ENCODE data around the gene ITPKA. TPM values are rescaled to one million over a fixed set of nuclear protein-coding genes. Genes with fewer than 3 reads are reported as not detected.

Gene ITPKA
- total and polyA plus RNA-seq, 2 of the 13 experiments (the other 11 are each of a cell fraction or from before 2014, with no cell fraction given): 13.2 to 41.3 TPM

GRCh38 chr15:41495736-41496599 is 2.3 kb downstream of the ITPKA start (continued):
- no peak for TF ChIP-seq RFX3 (CRISPR knock-in tag; IDR thresholded peaks at IDR 0.05)
- TF ChIP-seq SMAD1 (CRISPR knock-in tag; IDR thresholded peaks at IDR 0.05; ENCODE audit: borderline replicate concordance, low read depth): no peak
- TF ChIP-seq RBM39 (IDR thresholded peaks at IDR 0.05; ENCODE audit: low read depth, low read length, poor library complexity, severe bottlenecking): peak; percentile 68
- TF ChIP-seq ADNP (CRISPR knock-in tag; IDR thresholded peaks at IDR 0.05): peak; percentile 42; the same call in 1 of the 2 replicates
- TF ChIP-seq PAF1 (CRISPR knock-in tag; IDR thresholded peaks at IDR 0.05): no peak
- peak; percentile 77; the same call in 1 of the 2 replicates for TF ChIP-seq HOXD1 (CRISPR knock-in tag; IDR thresholded peaks at IDR 0.05)
- TF ChIP-seq RERE (CRISPR knock-in tag; IDR thresholded peaks at IDR 0.05; ENCODE audit: low read depth): no peak
- no peak for TF ChIP-seq ZNF674 (CRISPR knock-in tag; IDR thresholded peaks at IDR 0.05; ENCODE audit: low read depth)
- TF ChIP-seq ZNF510 (CRISPR knock-in tag; IDR thresholded peaks at IDR 0.05; ENCODE audit: low read depth): no peak
- peak; percentile 83 for TF ChIP-seq ZNF501 (CRISPR knock-in tag; IDR thresholded peaks at IDR 0.05)
- 0 out of 2 replicates have a peak, but pooled peaks have one; percentile 47 for TF ChIP-seq ZNF343 (CRISPR knock-in tag; IDR thresholded peaks at IDR 0.05)
- TF ChIP-seq TFDP2 (CRISPR knock-in tag; IDR thresholded peaks at IDR 0.05): peak; percentile 79
- TF ChIP-seq ZNF335 (CRISPR knock-in tag; IDR thresholded peaks at IDR 0.05): peak; percentile 66; the same call in 1 of the 2 replicates
- TF ChIP-seq TEF (CRISPR knock-in tag; IDR thresholded peaks at IDR 0.05): no peak
- TF ChIP-seq ZNF3 (CRISPR knock-in tag; IDR thresholded peaks at IDR 0.05): no peak
- no peak; the same call in 1 of the 2 replicates for TF ChIP-seq BRF2 (CRISPR knock-in tag; IDR thresholded peaks at IDR 0.05)
- TF ChIP-seq NFYB (CRISPR knock-in tag; IDR thresholded peaks at IDR 0.05): no peak
- TF ChIP-seq ZNF713 (CRISPR knock-in tag; IDR thresholded peaks at IDR 0.05): 0 out of 2 replicates have a peak, but pooled peaks have one; percentile 53
- TF ChIP-seq YY1 (IDR thresholded peaks at IDR 0.05; ENCODE audit: insufficient read depth, insufficient replicate concordance, low read depth, low read length): peak; percentile 53
- TF ChIP-seq SOX13 (IDR thresholded peaks at IDR 0.05): no peak
- peak in 1 of 2 experiments; percentile 59; a peak in 2 of 4 replicates for TF ChIP-seq SOX13 (CRISPR knock-in tag; conservative IDR thresholded peaks at IDR 0.05 in 1 of 2, IDR thresholded peaks at IDR 0.05 in 1 of 2)
- TF ChIP-seq SAP130 (CRISPR knock-in tag; IDR thresholded peaks at IDR 0.05; ENCODE audit: low read depth): peak; percentile 92
